ENCODE data around the gene CINP.

Gene CINP

GRCh38 chr14:102344485-102344884 lies 18.2 kb downstream of the CINP start:
- TF ChIP-seq MYC (IDR thresholded peaks at IDR 0.05; ENCODE audit: low read depth, low read length) (no peak), CTCF (IDR thresholded peaks at IDR 0.05; ENCODE audit: low read depth, low read length) (no peak)
- DNase-seq (ENCODE audit: low read depth), result no peak
- H3K4me3 ChIP-seq (ENCODE audit: low read depth, low read length), result no peak overlapping the region

- no peak for DNase-seq (ENCODE audit: low read depth)
- TF ChIP-seq CTCF (IDR thresholded peaks at IDR 0.05; ENCODE audit: low read depth, low read length) (no peak), POLR2A (IDR thresholded peaks at IDR 0.05; ENCODE audit: extremely low read depth, insufficient read length) (no peak), MYC (IDR thresholded peaks at IDR 0.05; ENCODE audit: low read depth, low read length) (no peak)
- TF ChIP-seq, protein P1, sequence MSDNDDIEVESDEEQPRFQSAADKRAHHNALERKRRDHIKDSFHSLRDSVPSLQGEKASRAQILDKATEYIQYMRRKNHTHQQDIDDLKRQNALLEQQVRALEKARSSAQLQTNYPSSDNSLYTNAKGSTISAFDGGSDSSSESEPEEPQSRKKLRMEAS (IDR thresholded peaks at IDR 0.05; ENCODE audit: low read depth, low read length), result no peak
- H3K4me3 ChIP-seq (ENCODE audit: low read depth, low read length), result no peak overlapping the region
Observed at GRCh38 chr14:102344084-102344483, 18.6 kb downstream of the CINP start.

DNA sequence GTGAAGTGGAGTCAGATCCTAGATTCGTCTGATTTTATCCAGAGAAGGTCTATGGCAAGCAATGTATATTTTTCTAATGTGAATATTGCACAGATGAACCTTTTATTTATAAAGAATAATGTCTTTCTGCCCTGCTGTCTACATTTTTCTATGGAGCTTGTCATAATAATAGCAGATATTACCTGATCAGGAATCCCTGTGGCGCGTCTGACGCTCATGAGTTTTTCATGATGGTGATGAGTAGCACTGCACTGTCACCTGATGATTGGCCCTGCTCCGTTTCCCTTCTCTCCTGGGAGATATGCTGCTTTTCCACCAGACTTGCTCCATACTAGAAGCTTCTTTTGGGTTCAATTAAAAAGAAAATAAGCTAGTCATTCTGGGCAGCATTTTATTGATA lies 20.5 kb downstream of the CINP start:
- H3K4me3 ChIP-seq (ENCODE audit: low read depth, low read length), result no peak overlapping the region
- DNase-seq (ENCODE audit: low read depth), result no peak
- TF ChIP-seq MYC (IDR thresholded peaks at IDR 0.05; ENCODE audit: low read depth, low read length), result no peak
- TF ChIP-seq, protein P1 (IDR thresholded peaks at IDR 0.05; ENCODE audit: low read depth, low read length), result no peak
- no peak for TF ChIP-seq CTCF (IDR thresholded peaks at IDR 0.05; ENCODE audit: low read depth, low read length)
- no peak for TF ChIP-seq POLR2A (IDR thresholded peaks at IDR 0.05; ENCODE audit: extremely low read depth, insufficient read length)

DNA sequence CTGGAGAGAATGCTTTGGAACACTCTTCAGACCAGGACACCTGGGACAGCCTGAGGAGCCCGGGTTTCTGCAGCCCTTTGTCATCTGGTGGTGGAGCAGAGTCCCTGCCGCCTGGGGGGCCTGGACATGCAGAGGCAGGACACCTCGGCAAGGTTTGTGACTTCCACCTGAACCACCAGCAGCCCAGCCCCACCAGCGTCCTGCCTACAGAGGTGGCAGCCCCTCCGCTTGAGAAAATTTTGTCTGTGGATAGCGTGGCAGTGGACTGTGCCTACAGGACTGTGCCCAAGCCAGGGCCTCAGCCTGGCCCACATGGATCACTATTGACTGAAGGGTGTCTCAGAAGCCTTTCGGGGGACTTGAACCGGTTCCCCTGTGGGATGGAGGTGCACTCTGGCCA lies 21.1 kb downstream of the CINP start:
- H3K4me3 ChIP-seq (ENCODE audit: low read depth, low read length), result no peak overlapping the region
- DNase-seq (ENCODE audit: low read depth), result no peak
- TF ChIP-seq, protein P1 (IDR thresholded peaks at IDR 0.05; ENCODE audit: low read depth, low read length), result no peak
- TF ChIP-seq MYC (IDR thresholded peaks at IDR 0.05; ENCODE audit: low read depth, low read length), result no peak
- TF ChIP-seq POLR2A (IDR thresholded peaks at IDR 0.05; ENCODE audit: extremely low read depth, insufficient read length), result no peak
- no peak for TF ChIP-seq CTCF (IDR thresholded peaks at IDR 0.05; ENCODE audit: low read depth, low read length)

- DNase-seq (ENCODE audit: low read depth), result no peak
- TF ChIP-seq CTCF (IDR thresholded peaks at IDR 0.05; ENCODE audit: low read depth, low read length), result no peak
- TF ChIP-seq, protein P1 (IDR thresholded peaks at IDR 0.05; ENCODE audit: low read depth, low read length), result no peak
- no peak for TF ChIP-seq POLR2A (IDR thresholded peaks at IDR 0.05; ENCODE audit: extremely low read depth, insufficient read length)
- no peak for TF ChIP-seq MYC (IDR thresholded peaks at IDR 0.05; ENCODE audit: low read depth, low read length)
- H3K4me3 ChIP-seq (ENCODE audit: low read depth, low read length), result no peak overlapping the region
Observed at GRCh38 chr14:102338724-102339123, 24.0 kb downstream of the CINP start.

DNA sequence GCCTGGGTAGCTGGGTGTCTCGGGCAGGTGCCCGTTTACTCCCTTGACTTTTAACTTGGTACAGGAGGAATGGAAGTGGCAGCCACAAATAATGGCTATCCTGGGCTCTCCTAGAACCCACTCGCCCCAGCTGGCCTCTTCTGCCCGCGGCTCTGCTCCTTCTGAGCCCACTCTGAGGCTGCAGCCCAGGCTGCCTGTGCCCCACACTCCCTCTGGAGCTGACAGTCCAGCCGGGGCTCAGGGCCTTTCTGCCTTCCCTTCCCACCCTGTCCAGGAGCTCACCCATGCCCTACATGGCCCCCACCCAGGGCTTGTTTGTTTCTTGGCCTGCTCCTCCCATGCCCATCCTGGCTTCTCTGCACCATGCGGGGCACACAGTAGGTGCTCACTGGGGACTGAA lies 27.5 kb downstream of the CINP start:
- TF ChIP-seq MYC (IDR thresholded peaks at IDR 0.05; ENCODE audit: low read depth, low read length) (no peak), POLR2A (IDR thresholded peaks at IDR 0.05; ENCODE audit: extremely low read depth, insufficient read length) (no peak), CTCF (IDR thresholded peaks at IDR 0.05; ENCODE audit: low read depth, low read length) (no peak)
- TF ChIP-seq, protein P1 (IDR thresholded peaks at IDR 0.05; ENCODE audit: low read depth, low read length), result no peak
- DNase-seq (ENCODE audit: low read depth), result no peak
- H3K4me3 ChIP-seq (ENCODE audit: low read depth, low read length), result no peak overlapping the region
